CD4-positive, alpha-beta T cell (primary cell): ENCODE measurements around the gene RAPGEF1. TPM values are rescaled to one million over a fixed set of nuclear protein-coding genes. Genes with fewer than 3 reads are reported as not detected.

Experiments
- ATAC-seq: fragments of 200-7000 bp; cut with Tn5 transposase; one replicate; pipeline ENCODE4 v1.10.0; 2022; ENCODE audit warnings: mild to moderate bottlenecking; ENCODE audit not compliant: poor library complexity
- CTCF ChIA-PET: fragments of 350-600 bp; sonication (Branson Sonifier 250); formaldehyde crosslinking; loops from one replicate; lab custom pipeline; 2021; ENCODE audit warnings: antibody characterized with exemption, inconsistent platforms; lab: Charles Lee
- POLR2A ChIA-PET: fragments of 350-600 bp; sonication (Branson Sonifier 250); formaldehyde crosslinking; loops from one replicate; lab custom pipeline; 2021; ENCODE audit warnings: antibody characterized with exemption, inconsistent platforms; lab: Charles Lee
- DNase-seq, 14 experiments: peaks; one replicate each; pipeline ENCODE4 v3.0.0-alpha.2; 2013 to 2020; ENCODE audit warnings: mixed read lengths in 2 of 14
- H3K27ac ChIP-seq, 2 donors: one replicate each; pipeline versions ENCODE4 v1.5.1 to v1.7.0; 2013; ENCODE audit warnings: low read length in 2 of 2, low read depth in 1 of 2, mild to moderate bottlenecking in 1 of 2
- H3K27me3 ChIP-seq, 2 experiments: 1 replicate in 1 of 2; 2 replicates in 1 of 2; pipeline versions ENCODE4 v1.6.1 to v1.7.0; 2013; ENCODE audit warnings: low read length in 2 of 2, control low read depth in 1 of 2, mild to moderate bottlenecking in 1 of 2, moderate library complexity in 1 of 2; ENCODE audit not compliant: insufficient read depth in 2 of 2, control insufficient read depth in 1 of 2
- H3K36me3 ChIP-seq: one replicate; pipeline ENCODE4 v1.6.1; 2013; ENCODE audit warnings: low read length, control low read depth; ENCODE audit not compliant: insufficient read depth
- H3K4me1 ChIP-seq: one replicate; pipeline ENCODE4 v1.6.1; 2013; ENCODE audit warnings: low read length, control low read depth; ENCODE audit not compliant: insufficient read depth
- H3K4me3 ChIP-seq: one replicate; pipeline ENCODE4 v1.5.1; 2013; ENCODE audit warnings: mild to moderate bottlenecking, low read length, moderate library complexity
- H3K9me3 ChIP-seq, 2 experiments: 1 replicate in 1 of 2; 2 replicates in 1 of 2; pipeline versions ENCODE4 v1.6.1 to v1.7.0; 2013; ENCODE audit warnings: low read length in 2 of 2, mild to moderate bottlenecking in 2 of 2, control low read depth in 1 of 2, moderate library complexity in 1 of 2; ENCODE audit not compliant: control insufficient read depth in 1 of 2, insufficient read depth in 1 of 2
- H3K27ac Mint-ChIP-seq: one replicate; pipeline ENCODE4 v1.8.0; 2020; ENCODE audit warnings: mixed read lengths
- H3K27me3 Mint-ChIP-seq: one replicate; pipeline ENCODE4 v1.8.0; 2021; ENCODE audit warnings: mixed read lengths
- H3K36me3 Mint-ChIP-seq: one replicate; pipeline ENCODE4 v1.8.0; 2021; ENCODE audit warnings: low read depth, mixed read lengths
- H3K4me1 Mint-ChIP-seq: one replicate; pipeline ENCODE4 v1.8.0; 2021; ENCODE audit warnings: low read depth, mixed read lengths
- H3K4me3 Mint-ChIP-seq: one replicate; pipeline ENCODE4 v1.8.0; 2020; ENCODE audit warnings: mild to moderate bottlenecking, mixed read lengths
- H3K9me3 Mint-ChIP-seq: one replicate; pipeline ENCODE4 v1.8.0; 2020; ENCODE audit warnings: mixed read lengths
- intact Hi-C, 2 experiments: fragments of 100-400 bp; cut with DNase I in 1 of 2; cut with micrococcal nuclease in 1 of 2; formaldehyde crosslinking; loops; one replicate each; pipeline versions ENCODE4 v1.15.1 to v1.9.0; 2023 to 2025; cut with DNase I, micrococcal nuclease
- total RNA-seq, 174 experiments: library from RNA in 2 of 174; stranded (reverse) in 2 of 174; gene quantifications; one replicate each; pipeline ENCODE4 v1.2.3 and lab custom pipeline; 2021 to 2026
- TF ChIP-seq, protein P1 (sequence below): fragments of 200-600 bp; IDR thresholded peaks from one replicate; pipeline ENCODE4 v1.8.0; 2022; ENCODE audit warnings: antibody characterized with exemption, mild to moderate bottlenecking

Gene RAPGEF1
- total RNA-seq, 2 experiments from 2014 or later = 130 to 134 TPM

- intact Hi-C loops = no loop called here
- peak overlapping the region; percentile 47 for H3K4me3 ChIP-seq
- H3K36me3 Mint-ChIP-seq = peaks cover 18% of the 10 kb centered on the region
- H3K4me3 Mint-ChIP-seq = peak overlapping the region; percentile 86
- peaks cover 18% of the 10 kb centered on the region for H3K4me1 Mint-ChIP-seq
- H3K9me3 ChIP-seq = peaks cover 25 to 46% of the 10 kb centered on the region in 2 experiments
- H3K4me1 ChIP-seq = peaks cover 18% of the 10 kb centered on the region
- TF ChIP-seq, protein P1, sequence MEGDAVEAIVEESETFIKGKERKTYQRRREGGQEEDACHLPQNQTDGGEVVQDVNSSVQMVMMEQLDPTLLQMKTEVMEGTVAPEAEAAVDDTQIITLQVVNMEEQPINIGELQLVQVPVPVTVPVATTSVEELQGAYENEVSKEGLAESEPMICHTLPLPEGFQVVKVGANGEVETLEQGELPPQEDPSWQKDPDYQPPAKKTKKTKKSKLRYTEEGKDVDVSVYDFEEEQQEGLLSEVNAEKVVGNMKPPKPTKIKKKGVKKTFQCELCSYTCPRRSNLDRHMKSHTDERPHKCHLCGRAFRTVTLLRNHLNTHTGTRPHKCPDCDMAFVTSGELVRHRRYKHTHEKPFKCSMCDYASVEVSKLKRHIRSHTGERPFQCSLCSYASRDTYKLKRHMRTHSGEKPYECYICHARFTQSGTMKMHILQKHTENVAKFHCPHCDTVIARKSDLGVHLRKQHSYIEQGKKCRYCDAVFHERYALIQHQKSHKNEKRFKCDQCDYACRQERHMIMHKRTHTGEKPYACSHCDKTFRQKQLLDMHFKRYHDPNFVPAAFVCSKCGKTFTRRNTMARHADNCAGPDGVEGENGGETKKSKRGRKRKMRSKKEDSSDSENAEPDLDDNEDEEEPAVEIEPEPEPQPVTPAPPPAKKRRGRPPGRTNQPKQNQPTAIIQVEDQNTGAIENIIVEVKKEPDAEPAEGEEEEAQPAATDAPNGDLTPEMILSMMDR = no peak
- no peak overlapping the region for H3K27ac Mint-ChIP-seq
- no peaks in the 10 kb centered on the region for H3K36me3 ChIP-seq
- no peak overlapping the region for H3K27ac ChIP-seq
- H3K27me3 ChIP-seq = peaks cover 26 to 29% of the 10 kb centered on the region in 2 experiments
- ChIA-PET CTCF (interaction anchor here (0.6 kb wide), 1 partner anchor 35 kb away, joined by 3 read pairs; no protein-coding TSS in a partner anchor), POLR2A (interaction anchor here (1.3 kb wide), 1 partner anchor 38 kb away, joined by 5 read pairs; no protein-coding TSS in a partner anchor)
- peaks cover 7% of the 10 kb centered on the region for H3K9me3 Mint-ChIP-seq
- peaks cover 54% of the 10 kb centered on the region for H3K27me3 Mint-ChIP-seq
- DNase-seq = peak in 3 of 14 experiments; percentile 26 to 46 (median 27)
- ATAC-seq = peak; percentile 58
These were observed 193.4 kb downstream of the RAPGEF1 start for GRCh38 chr9:131546336-131547084.

DNA sequence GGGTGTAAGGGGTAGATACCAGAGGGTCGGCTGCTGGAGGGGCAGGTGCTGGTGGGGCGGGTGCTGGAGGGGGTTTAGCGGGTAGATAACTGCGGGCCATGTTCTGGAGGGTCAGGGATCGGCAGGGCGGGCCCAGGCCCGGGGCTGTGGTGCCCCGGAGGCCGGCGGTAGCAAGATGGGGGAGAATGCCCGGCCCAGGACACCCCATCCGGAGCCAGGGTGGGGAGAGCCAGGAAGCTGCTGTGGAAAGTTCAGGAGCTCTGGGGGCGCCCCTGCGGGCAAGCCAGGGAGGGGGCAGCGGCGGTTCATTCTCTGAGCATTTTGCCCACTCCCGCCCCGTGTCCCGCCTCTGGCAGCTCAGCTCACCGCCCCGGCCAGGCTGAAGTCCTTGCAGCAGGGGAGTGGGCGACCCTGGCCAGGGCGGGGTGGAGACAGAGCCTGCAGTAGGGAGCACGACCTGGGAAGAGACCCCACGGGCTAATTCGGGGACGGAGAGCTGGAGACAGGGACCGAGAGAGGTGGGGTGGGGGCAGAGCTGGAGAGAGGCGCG, 194.0 kb downstream of the RAPGEF1 start:
- Mint-ChIP-seq H3K4me3 (peak overlapping the region; percentile 42), H3K27me3 (peaks cover 48% of the 10 kb centered on the region), H3K9me3 (peaks cover 7% of the 10 kb centered on the region)

DNA sequence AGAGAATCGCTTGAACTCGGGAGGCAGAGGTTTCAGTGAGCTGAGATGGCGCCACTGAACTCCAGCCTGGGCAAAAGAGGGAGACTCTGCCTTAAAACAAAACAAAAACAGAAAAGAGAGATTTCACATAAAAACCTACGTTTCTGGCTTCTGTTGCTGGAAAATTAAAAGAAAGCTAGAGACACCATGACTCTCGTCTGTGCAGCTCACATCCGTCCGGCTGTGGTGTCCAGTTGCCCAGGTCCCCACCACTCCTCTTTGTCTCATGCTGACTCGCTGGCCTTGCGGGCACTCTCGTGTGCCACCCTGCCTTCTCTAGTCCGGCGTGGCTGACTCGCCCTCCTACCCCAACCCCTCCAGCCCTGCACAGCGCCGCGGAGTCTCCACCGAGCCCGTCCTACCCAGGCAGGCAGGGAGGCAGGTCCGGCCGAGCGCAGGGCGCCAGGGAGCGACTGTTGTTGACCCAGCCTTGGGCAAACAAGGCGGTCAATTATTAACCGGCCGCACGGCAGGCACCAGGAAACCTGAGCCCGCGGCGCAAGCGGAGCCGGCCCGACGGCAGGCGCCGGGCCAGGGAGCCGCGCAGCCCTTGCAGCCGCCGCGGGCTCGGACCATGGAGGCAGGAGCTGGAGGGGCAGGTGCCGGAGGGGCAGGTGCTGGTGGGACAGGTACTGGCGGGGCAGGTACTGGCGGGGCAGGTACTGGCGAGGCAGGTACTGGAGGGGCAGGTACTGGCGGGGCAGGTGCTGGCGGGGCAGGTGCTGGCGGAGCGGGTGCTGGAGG, 194.7 kb downstream of the RAPGEF1 start, which contains the start of gene PRRT1B:
TSS of gene PRRT1B (plus strand) at position 521 of the 783 bp plus-strand sequence. CDS start at position 614, 93 bp downstream.
- Histone ChIP-seq H3K36me3 (no peaks in the 10 kb centered on the region), H3K27ac (no peak within 1 kb of the TSS), H3K4me1 (peaks cover 23% of the 10 kb centered on the region), H3K27me3 (peaks cover 26 to 29% of the 10 kb centered on the region in 2 experiments), H3K9me3 (peaks cover 25 to 46% of the 10 kb centered on the region in 2 experiments), H3K4me3 (peak within 1 kb of the TSS; percentile 47)
- H3K27me3 Mint-ChIP-seq = peaks cover 44% of the 10 kb centered on the region
- H3K4me3 Mint-ChIP-seq = peak within 1 kb of the TSS; percentile 42
- peaks cover 18% of the 10 kb centered on the region for H3K36me3 Mint-ChIP-seq
- peaks cover 25% of the 10 kb centered on the region for H3K4me1 Mint-ChIP-seq
- no peak for ATAC-seq
- intact Hi-C loops = no loop called here
- POLR2A ChIA-PET = interaction anchor here (1.3 kb wide), 1 partner anchor 40 kb away, joined by 5 read pairs; no protein-coding TSS in a partner anchor
- H3K9me3 Mint-ChIP-seq = peaks cover 7% of the 10 kb centered on the region
- CTCF ChIA-PET = no interaction called here
- TF ChIP-seq, protein P1 = no peak
- DNase-seq = no peak
- H3K27ac Mint-ChIP-seq = no peak within 1 kb of the TSS

More for the DNA sequence above, 194.0 kb downstream of the RAPGEF1 start:
- peaks cover 25 to 46% of the 10 kb centered on the region in 2 experiments for H3K9me3 ChIP-seq
- H3K27me3 ChIP-seq = peaks cover 26 to 29% of the 10 kb centered on the region in 2 experiments
- H3K4me3 ChIP-seq = peak overlapping the region; percentile 47
- no peak for DNase-seq
- ChIA-PET POLR2A (interaction anchor here (1.3 kb wide), 1 partner anchor 39 kb away, joined by 5 read pairs; no protein-coding TSS in a partner anchor), CTCF (no interaction called here)
- no peaks in the 10 kb centered on the region for H3K36me3 ChIP-seq
- H3K27ac Mint-ChIP-seq = no peak overlapping the region
- intact Hi-C loops = no loop called here
- no peak for ATAC-seq
- H3K4me1 Mint-ChIP-seq = peaks cover 18% of the 10 kb centered on the region
- TF ChIP-seq, protein P1 = no peak
- H3K27ac ChIP-seq = no peak overlapping the region
- H3K36me3 Mint-ChIP-seq = peaks cover 18% of the 10 kb centered on the region
- peaks cover 18% of the 10 kb centered on the region for H3K4me1 ChIP-seq
